Stimulated activated CD8-positive, alpha-beta memory T cell treated with anti-CD3 and anti-CD28 coated beads, Interleukin-12 subunit alpha, Interleukin-12 subunit beta, amount 100 ng/mL, for 4 hours (primary cell): Measurements from ENCODE around the gene KDELR3.

Experiments
- DNase-seq: peaks from one replicate; pipeline ENCODE4 v3.0.0-alpha.2; 2020; ENCODE audit warnings: low read depth

KDELR3 gene

DNA sequence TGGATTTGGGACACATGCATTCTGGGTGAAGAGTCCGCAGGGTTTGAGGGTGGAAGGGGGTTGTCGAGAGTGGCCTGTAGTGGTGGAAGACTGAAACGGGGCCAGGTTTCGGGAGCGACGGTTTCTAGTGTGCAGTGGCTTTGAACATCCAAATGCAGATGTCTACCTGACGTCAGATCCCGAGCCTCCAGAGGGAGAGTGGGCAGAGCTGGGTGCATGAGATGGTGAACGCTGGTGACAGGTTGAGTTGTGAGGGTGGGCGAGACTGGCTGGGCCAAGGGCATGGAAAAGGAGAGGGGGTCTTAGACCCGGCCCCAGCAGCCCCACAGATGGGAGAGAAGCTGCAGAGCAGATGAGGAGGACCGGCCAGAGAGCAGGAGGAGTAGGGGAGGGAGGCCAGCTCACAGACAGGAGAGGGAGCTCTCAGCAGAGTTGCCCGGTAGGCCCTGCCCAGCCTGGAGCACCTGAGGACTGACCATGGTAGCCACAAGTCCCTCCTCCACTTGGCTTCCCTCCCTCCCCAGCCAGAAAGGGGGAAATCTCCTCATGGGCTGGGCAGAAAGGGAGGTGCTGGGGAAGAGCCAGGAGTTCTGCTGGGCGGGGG is 27.0 kb upstream of the KDELR3 start:
- DNase-seq, result no peak

DNA sequence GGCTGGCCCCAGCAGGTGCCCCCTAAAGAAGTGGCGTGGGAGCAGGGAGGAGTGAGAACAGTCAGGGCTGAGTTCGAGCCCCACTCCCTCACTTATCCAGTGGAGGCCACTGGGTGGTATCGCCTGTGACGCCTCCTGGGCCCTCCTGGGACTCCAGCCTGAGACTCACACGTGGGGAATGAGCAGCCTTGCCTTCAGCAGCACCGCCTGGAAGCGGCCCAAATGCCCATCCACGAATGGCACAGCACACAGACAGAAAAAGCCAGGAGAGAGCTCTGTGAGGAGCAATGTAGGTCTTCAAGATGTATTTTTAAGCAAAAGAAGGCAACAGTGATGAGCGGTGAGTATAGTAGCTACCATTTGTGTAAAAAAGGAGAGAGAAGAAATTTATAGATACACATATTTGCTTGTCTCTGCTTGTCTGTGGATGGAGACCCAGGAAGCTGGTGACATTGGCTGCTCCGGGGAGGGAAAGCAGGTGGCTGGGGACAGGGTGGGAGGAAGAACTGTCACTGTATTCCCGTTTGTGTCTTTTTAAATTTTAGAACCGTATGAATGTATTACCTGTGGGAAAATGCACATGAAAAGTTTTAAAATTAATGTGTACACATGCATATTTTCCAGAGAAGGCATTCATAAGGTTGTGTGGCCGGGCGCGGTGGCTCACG is 26.1 kb upstream of the KDELR3 start:
- DNase-seq, result no peak

GRCh38 chr22:38442967-38443627 is 24.8 kb upstream of the KDELR3 start:
- no peak for DNase-seq

GRCh38 chr22:38443628-38444521 is 24.0 kb upstream of the KDELR3 start:
- DNase-seq, result no peak

- DNase-seq, result no peak
Observed at GRCh38 chr22:38444783-38445182, 23.1 kb upstream of the KDELR3 start.

DNA sequence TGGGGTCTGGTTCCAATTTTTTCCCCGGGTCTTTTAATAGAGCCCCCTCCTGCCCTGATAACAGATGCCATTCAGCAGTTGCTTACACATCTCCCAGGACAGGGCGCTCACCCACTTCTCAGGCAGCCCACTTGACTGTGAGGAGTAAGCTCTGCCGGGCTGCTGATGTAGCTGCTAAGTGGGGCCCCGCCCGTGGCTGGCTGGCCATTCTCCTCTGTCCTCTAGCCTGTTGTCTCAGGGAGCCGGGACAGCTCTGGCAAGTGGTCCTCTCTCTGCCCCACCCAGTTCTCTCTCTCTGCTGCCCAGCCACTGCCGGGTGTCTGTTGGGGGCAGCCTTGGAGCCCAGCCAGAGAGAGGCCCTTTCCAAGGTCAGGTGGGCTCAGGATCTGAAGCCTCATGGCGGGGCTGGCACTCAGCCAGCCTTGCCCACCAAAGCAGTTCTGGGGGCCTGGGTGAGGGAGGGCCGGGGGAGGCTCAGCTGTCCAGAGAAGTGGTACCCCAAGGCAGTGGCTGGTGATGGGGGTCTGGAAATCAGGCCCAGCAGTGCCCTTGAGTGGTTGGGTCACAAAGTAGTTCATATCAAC is 21.8 kb upstream of the KDELR3 start:
- DNase-seq, result no peak

- DNase-seq, result no peak
Observed at GRCh38 chr22:38448945-38449745, 18.8 kb upstream of the KDELR3 start.

- no peak for DNase-seq
Observed at GRCh38 chr22:38449776-38450175, 18.1 kb upstream of the KDELR3 start.

DNA sequence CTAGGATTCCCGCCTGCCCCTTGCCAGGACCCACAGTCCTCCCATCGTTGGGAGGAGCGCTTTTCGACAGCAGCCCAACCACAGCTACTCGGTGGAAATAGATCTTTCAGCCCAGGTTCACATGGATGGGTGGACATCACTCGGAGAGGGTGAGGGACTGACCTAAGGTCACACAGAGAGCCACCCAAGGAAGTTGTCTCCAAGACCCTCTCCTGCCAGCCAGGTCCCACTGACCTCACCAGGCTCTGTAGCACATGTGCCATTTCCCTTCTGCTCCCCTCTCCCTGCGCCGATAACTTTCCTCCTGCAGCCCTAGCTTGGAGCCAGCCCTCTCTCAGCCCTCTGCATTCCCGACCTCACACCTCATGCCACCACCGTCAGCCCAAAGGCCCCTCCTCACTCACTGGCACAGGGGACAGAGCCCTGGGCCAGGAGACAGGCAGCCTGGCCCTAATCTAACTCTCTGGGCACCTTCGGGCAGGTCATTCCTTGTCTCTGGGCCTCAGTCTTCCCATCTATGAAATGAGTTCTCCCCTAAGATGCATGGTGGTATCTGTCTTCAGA is 17.6 kb upstream of the KDELR3 start:
- DNase-seq, result no peak

DNA sequence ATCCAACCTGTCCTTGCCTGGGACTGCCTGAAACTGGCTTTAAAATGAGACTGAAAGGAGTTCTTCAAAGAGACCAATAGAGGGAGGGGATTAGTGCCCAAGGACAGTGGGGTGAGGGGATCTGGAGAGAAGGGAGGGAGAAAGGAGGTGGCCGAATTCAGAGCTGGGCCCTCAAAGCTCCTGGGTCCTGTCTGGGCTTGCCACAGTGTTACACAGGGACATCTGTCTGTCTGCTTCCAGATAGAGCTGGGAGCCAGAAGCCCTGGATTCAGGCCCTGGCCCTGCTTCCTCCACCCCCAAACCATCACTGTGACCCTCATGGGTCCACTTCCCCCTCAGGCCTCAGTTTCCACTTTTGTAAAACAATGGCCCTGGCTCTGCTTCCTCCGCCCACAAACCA is 16.5 kb upstream of the KDELR3 start:
- DNase-seq, result no peak

DNA sequence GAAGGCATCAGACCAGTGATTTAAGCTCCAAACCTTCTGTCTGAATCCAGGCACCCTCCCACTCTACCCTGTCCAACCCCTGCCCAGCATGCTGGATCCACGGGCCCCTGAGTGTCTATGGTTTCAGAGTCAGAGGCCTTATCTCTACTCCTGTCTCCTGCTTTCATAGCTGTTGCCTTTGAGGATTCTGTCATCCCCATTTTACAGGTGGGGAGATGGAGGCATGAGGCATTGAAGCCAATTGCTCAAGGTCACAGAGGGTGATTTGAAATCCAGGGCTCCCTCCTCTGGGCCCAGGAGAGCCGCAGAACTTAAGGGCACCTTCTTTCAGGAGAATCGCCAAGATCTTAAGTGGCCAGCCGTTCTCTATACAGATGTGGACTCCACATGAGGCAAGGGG is 16.0 kb upstream of the KDELR3 start:
- no peak for DNase-seq

DNA sequence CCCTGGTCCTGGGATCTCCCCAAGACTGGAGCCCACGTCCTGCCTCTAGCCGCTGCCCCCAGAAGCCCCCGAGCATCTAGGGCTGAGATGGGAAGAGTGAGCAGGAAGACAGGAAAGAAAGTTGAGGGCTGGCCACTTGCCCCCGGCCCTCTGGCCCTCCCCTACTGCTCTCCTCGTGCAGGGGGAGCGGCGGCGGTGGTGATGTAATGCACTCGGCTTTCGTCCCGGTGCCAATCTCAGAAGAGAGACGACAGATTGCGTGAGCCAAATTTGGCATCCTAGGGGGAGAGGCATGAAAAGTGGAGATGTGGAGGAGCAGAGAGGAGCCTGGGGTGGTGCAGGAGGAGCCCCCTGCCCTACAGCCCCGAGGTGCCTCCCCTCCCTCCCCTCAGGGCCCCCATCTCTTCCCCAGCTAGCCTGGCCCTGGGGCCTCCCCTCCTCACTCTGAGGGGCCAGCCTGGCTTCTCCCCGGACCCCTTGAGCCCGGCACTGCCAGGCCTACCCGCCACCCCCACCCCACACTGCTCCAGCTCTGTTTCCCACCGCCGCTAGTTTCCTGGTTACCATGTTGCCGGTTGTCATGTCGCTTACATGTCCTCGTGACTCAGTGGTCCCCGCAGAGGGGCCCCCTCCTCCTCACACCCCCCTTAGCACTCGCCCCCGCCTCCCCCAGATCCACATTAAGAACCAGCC is 15.4 kb upstream of the KDELR3 start:
- DNase-seq, result no peak

DNA sequence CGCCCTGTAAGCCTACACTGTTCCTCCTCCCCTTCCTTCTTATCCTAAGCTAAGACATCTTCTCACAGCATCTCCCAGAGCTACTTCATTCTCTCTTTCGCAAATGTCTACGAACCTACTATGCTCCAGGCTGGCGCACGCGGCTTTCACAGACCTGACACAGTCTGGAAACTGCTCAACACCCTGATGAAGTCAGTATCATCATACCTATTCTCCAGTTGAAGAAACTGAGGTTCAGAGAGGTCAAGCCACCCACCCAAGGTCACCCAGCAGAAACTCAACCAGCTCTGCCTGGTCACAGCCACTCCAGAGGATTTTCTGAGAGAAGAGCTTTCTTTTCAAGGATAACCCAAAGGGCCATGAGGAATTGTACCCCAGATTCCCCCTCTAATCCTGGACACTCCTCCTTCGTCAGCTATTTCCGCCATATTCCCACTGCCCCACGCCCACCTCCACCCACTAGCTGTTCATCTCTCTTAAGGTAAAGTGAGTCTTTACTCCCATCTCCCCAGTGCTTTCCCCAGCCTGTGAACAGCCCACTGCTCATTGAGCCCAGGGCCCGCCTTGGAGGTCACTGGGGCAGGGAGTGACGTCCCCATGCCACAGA is 14.7 kb upstream of the KDELR3 start:
- no peak for DNase-seq

DNA sequence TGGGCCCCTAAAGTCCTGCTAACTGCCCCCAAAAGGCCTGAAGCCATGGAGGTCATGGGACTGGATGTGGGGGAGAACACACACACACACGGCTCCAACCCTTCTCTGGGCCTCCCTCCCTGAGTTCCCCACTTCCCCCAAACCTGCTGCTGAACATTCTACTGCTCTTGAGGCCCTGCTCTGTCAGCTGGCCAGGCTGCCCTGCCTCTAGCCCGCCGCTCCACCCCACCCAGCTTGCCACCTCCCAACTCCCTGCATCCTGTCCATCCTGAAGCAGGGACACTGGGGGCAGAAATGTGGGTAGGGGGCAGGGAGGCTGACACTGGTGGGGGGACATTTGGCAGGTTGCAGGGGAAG is 13.9 kb upstream of the KDELR3 start:
- DNase-seq, result no peak

GRCh38 chr22:38454353-38455075 is 13.4 kb upstream of the KDELR3 start:
- no peak for DNase-seq

- DNase-seq, result no peak
Observed at GRCh38 chr22:38455076-38455529, 12.8 kb upstream of the KDELR3 start, which contains the start of gene KCNJ4. TSS of gene KCNJ4 (minus strand) at chr22:38455199. CDS start at chr22:38428132, 27,067 bp downstream.

DNA sequence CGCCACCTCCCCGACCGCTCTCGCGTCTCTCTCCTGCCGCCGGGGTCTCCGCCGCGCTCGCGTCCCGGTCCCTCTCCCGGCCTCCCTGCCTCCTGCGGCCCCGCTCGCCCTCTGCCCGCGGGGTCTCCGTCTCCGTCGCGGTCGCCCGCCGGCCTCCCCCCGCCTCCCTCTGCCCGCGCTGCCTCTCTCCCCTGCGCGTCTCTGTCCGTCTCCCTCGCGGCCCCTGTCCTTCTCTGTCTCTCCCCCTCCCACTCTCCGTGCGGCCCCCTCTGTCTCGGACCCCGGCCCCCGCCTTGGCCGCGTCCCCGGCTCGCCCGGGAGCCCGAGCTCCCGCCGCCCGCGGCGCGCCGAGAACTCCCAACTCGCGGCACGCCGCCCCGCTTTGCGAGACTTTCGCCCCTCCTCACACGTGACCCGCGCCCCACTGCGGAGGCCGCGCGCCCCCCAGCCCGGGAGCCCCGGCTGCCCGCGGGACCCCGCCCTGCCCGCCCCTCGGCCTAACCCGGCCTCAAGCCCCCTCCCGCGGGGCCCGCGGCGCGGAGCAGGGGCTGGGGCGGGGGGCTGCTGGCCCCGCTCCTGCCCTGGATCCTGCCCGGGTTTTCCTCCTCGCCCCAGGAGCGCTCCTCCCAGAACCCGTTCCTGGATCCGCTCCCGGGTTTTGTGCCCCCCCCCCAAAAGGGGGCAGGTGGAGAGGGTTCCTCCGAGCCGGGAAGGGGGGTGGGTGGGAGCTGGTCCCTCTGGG is 12.2 kb upstream of the KDELR3 start:
- DNase-seq, result no peak

- DNase-seq, result no peak
Observed at GRCh38 chr22:38456272-38456835, 11.5 kb upstream of the KDELR3 start.
